HEK293 (cell line): ENCODE measurements around the gene ZNF564.

Source experiments
- CTCF ChIA-PET: fragments of 350-600 bp; formaldehyde crosslinking; extraction: SDS; loops from one replicate; lab custom pipeline; 2021; ENCODE audit warnings: antibody characterized with exemption; lab: Yijun Ruan, JAX
- POLR2A ChIA-PET: fragments of 300-600 bp; formaldehyde crosslinking; extraction: SDS; loops from one replicate; lab custom pipeline; 2020; ENCODE audit warnings: antibody characterized with exemption, inconsistent platforms; lab: Yijun Ruan, JAX
- H3K27ac ChIP-seq: fragments of 200-500 bp; sonication (Bioruptor generic); 2 replicates; pipeline ENCODE4 v1.5.1; 2014; ENCODE audit warnings: low read depth, low read length, control low read depth, inconsistent platforms; ENCODE audit errors: extremely low read depth
- H3K36me3 ChIP-seq, 2 experiments: fragments of 200-500 bp in 1 of 2; sonication (Bioruptor generic) in 1 of 2; 1 replicate in 1 of 2; 2 replicates in 1 of 2; pipeline ENCODE4 v1.5.1; 2014 to 2017; ENCODE audit warnings: inconsistent platforms in 2 of 2, low read length in 2 of 2; ENCODE audit not compliant: control insufficient read depth in 2 of 2, insufficient read depth in 1 of 2
- H3K4me1 ChIP-seq: fragments of 200-500 bp; sonication (Bioruptor generic); 2 replicates; pipeline ENCODE4 v1.5.1; 2014; ENCODE audit warnings: mild to moderate bottlenecking, low read length, inconsistent platforms; ENCODE audit not compliant: control insufficient read depth, insufficient read depth
- H3K4me3 ChIP-seq: 2 replicates; pipeline ENCODE4 v1.5.1; 2011; ENCODE audit warnings: low read depth, mild to moderate bottlenecking, control low read depth, low read length, moderate library complexity
- H3K9me3 ChIP-seq: fragments of 200-500 bp; sonication (Bioruptor generic); 2 replicates; pipeline ENCODE4 v1.5.1; 2014; ENCODE audit warnings: low read depth, low read length, inconsistent platforms; ENCODE audit not compliant: control insufficient read depth, insufficient read depth
- GFI1B ChIP-seq: fragments of 450-650 bp; formaldehyde crosslinking; IDR thresholded peaks from 2 replicates; pipeline ENCODE4 v1.5.1; 2016; ENCODE audit warnings: missing biosample characterization, missing genetic modification characterization
- GLIS1 ChIP-seq: fragments of 450-650 bp; formaldehyde crosslinking; IDR thresholded peaks from 2 replicates; pipeline ENCODE4 v1.5.1; 2016; ENCODE audit warnings: missing biosample characterization, missing genetic modification characterization
- SALL2 ChIP-seq: fragments of 450-650 bp; formaldehyde crosslinking; IDR thresholded peaks from 2 replicates; pipeline ENCODE4 v1.5.0; 2017; ENCODE audit warnings: missing biosample characterization, mild to moderate bottlenecking, missing genetic modification characterization, borderline replicate concordance
- ZBTB48 ChIP-seq: fragments of 450-650 bp; formaldehyde crosslinking; IDR thresholded peaks from 2 replicates; pipeline ENCODE4 v1.5.1; 2016; ENCODE audit warnings: missing biosample characterization, missing genetic modification characterization
- ZFHX2 ChIP-seq: fragments of 450-650 bp; formaldehyde crosslinking; conservative IDR thresholded peaks from 2 replicates; pipeline ENCODE4 v1.5.1; 2016; ENCODE audit warnings: missing biosample characterization, missing genetic modification characterization
- ZNF114 ChIP-seq: fragments of 450-650 bp; formaldehyde crosslinking; IDR thresholded peaks from 2 replicates; pipeline ENCODE4 v1.5.0; 2017; ENCODE audit warnings: missing biosample characterization, missing genetic modification characterization
- ZNF175 ChIP-seq: fragments of 450-650 bp; formaldehyde crosslinking; IDR thresholded peaks from 2 replicates; pipeline ENCODE4 v1.5.1; 2016; ENCODE audit warnings: missing biosample characterization, missing genetic modification characterization
- ZNF2 ChIP-seq: fragments of 450-650 bp; formaldehyde crosslinking; IDR thresholded peaks from 2 replicates; pipeline ENCODE4 v1.5.1; 2016; ENCODE audit warnings: missing biosample characterization, missing genetic modification characterization
- ZNF37A ChIP-seq: fragments of 450-650 bp; IDR thresholded peaks from 2 replicates; pipeline ENCODE4 v1.5.1; 2018; ENCODE audit warnings: missing biosample characterization, missing genetic modification characterization
- ZNF394 ChIP-seq: fragments of 450-650 bp; formaldehyde crosslinking; IDR thresholded peaks from 2 replicates; pipeline ENCODE4 v1.5.1; 2016; ENCODE audit warnings: missing biosample characterization, missing genetic modification characterization, mild to moderate bottlenecking, moderate library complexity, borderline replicate concordance
- ZNF433 ChIP-seq: fragments of 450-650 bp; formaldehyde crosslinking; IDR thresholded peaks from 2 replicates; pipeline ENCODE4 v1.5.1; 2016; ENCODE audit warnings: missing biosample characterization, missing genetic modification characterization, low read depth
- ZNF510 ChIP-seq: fragments of 450-650 bp; formaldehyde crosslinking; IDR thresholded peaks from 2 replicates; pipeline ENCODE4 v1.5.1; 2018; ENCODE audit warnings: mild to moderate bottlenecking, missing genetic modification characterization, missing biosample characterization; ENCODE audit not compliant: insufficient replicate concordance
- ZNF548 ChIP-seq: fragments of 450-650 bp; formaldehyde crosslinking; IDR thresholded peaks from 2 replicates; pipeline ENCODE4 v1.5.1; 2016; ENCODE audit warnings: missing biosample characterization, missing genetic modification characterization
- ZNF561 ChIP-seq: fragments of 450-650 bp; IDR thresholded peaks from 2 replicates; pipeline ENCODE4 v1.5.1; 2018; ENCODE audit warnings: missing biosample characterization, missing genetic modification characterization, borderline replicate concordance
- ZNF571 ChIP-seq: fragments of 450-650 bp; formaldehyde crosslinking; IDR thresholded peaks from 2 replicates; pipeline ENCODE4 v1.5.0; 2017; ENCODE audit warnings: missing biosample characterization, missing genetic modification characterization
- ZNF660 ChIP-seq: fragments of 450-650 bp; IDR thresholded peaks from 2 replicates; pipeline ENCODE4 v1.5.1; 2018; ENCODE audit warnings: missing biosample characterization, mild to moderate bottlenecking, missing genetic modification characterization
- ZNF701 ChIP-seq: fragments of 450-650 bp; formaldehyde crosslinking; IDR thresholded peaks from 2 replicates; pipeline ENCODE4 v1.5.1; 2016; ENCODE audit warnings: missing biosample characterization, missing genetic modification characterization
- ZNF837 ChIP-seq: fragments of 450-650 bp; formaldehyde crosslinking; IDR thresholded peaks from 2 replicates; pipeline ENCODE4 v1.5.1; 2016; ENCODE audit warnings: missing biosample characterization, missing genetic modification characterization
- TF ChIP-seq, protein P1 (sequence below): fragments of 450-650 bp; formaldehyde crosslinking; IDR thresholded peaks from 2 replicates; pipeline ENCODE4 v1.5.1; 2016; ENCODE audit warnings: missing biosample characterization, missing genetic modification characterization
- TF ChIP-seq, protein P2 (sequence below): fragments of 450-650 bp; formaldehyde crosslinking; IDR thresholded peaks from 2 replicates; pipeline ENCODE4 v1.5.1; 2016; ENCODE audit warnings: missing biosample characterization, missing genetic modification characterization, low read depth
- TF ChIP-seq, protein P3 (sequence below): fragments of 450-650 bp; formaldehyde crosslinking; IDR thresholded peaks from 2 replicates; pipeline ENCODE4 v1.5.1; 2017; ENCODE audit warnings: missing biosample characterization, missing genetic modification characterization
- TF ChIP-seq, protein P4 (sequence below): fragments of 450-650 bp; formaldehyde crosslinking; IDR thresholded peaks from 2 replicates; pipeline ENCODE4 v1.5.1; 2016; ENCODE audit warnings: missing biosample characterization, missing genetic modification characterization

Gene ZNF564

DNA sequence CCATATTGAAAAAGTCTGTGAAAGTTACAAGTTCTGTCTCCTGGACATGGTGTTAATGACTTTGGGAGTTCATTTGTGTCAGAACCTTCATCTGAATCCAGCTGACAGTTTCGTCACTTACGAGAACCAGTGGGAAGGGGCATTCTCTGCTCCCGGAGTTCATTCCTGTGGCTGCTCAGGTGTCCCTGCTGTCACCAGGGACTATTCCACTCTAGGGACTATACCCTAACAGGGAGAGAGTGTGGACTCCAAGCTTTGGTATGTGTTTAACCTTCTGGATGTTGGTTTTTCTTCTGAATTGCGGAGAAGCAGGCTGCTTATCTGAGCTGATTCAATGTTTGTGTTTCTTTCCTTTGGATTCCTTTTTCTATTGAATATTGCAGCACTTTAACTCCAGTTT is 54.2 kb downstream of the ZNF564 start:
- no peaks in the 10 kb centered on the region for H3K9me3 ChIP-seq
- ChIA-PET POLR2A (interaction anchor here (2.9 kb wide), 1 partner anchor 14 kb away, joined by 32 read pairs; the partner anchor contains the start of gene ZNF709), CTCF (interaction anchor here (0.6 to 1.0 kb wide), 3 partner anchors 56 to 859 kb away, joined by 3 to 5 read pairs (median 3); partner anchors contain the start of gene ZNF443)
- H3K27ac ChIP-seq: no peak overlapping the region
- H3K4me3 ChIP-seq: no peak overlapping the region
- no peaks in the 10 kb centered on the region for H3K36me3 ChIP-seq
- H3K4me1 ChIP-seq: no peaks in the 10 kb centered on the region
- TF ChIP-seq ZNF433 (no peak), ZNF660 (tag by site-specific recombination) (no peak), GLIS1 (tag by site-specific recombination) (no peak), ZNF571 (tag by site-specific recombination) (no peak), GFI1B (tag by site-specific recombination) (no peak)
- TF ChIP-seq, protein P1, sequence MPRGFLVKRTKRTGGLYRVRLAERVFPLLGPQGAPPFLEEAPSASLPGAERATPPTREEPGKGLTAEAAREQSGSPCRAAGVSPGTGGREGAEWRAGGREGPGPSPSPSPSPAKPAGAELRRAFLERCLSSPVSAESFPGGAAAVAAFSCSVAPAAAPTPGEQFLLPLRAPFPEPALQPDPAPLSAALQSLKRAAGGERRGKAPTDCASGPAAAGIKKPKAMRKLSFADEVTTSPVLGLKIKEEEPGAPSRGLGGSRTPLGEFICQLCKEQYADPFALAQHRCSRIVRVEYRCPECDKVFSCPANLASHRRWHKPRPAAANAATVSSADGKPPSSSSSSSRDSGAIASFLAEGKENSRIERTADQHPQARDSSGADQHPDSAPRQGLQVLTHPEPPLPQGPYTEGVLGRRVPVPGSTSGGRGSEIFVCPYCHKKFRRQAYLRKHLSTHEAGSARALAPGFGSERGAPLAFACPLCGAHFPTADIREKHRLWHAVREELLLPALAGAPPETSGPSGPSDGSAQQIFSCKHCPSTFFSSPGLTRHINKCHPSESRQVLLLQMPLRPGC (tag by site-specific recombination): no peak
- TF ChIP-seq, protein P2, sequence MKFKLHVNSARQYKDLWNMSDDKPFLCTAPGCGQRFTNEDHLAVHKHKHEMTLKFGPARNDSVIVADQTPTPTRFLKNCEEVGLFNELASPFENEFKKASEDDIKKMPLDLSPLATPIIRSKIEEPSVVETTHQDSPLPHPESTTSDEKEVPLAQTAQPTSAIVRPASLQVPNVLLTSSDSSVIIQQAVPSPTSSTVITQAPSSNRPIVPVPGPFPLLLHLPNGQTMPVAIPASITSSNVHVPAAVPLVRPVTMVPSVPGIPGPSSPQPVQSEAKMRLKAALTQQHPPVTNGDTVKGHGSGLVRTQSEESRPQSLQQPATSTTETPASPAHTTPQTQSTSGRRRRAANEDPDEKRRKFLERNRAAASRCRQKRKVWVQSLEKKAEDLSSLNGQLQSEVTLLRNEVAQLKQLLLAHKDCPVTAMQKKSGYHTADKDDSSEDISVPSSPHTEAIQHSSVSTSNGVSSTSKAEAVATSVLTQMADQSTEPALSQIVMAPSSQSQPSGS: no peak
- TF ChIP-seq, protein P3, sequence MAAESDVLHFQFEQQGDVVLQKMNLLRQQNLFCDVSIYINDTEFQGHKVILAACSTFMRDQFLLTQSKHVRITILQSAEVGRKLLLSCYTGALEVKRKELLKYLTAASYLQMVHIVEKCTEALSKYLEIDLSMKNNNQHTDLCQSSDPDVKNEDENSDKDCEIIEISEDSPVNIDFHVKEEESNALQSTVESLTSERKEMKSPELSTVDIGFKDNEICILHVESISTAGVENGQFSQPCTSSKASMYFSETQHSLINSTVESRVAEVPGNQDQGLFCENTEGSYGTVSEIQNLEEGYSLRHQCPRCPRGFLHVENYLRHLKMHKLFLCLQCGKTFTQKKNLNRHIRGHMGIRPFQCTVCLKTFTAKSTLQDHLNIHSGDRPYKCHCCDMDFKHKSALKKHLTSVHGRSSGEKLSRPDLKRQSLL (tag by site-specific recombination): no peak

DNA sequence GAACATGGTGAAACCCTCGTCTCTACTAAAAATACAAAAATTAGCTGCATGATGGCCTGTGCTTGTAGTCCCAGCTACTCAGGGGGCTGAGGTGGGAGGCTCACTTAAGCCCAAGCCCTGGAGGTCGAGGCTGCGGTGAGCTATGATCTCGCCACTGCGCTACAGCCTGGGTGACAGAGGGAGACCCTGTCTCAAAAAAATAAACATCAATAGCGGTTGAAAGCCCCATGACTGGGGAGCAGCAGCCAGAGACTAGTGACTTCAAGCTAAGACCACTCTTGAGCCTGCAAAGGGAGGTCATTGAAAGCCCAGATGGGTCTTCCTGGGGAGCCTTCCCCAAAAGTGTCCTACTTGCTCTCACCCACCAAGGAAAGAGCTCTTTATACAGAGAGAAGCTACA is 54.8 kb downstream of the ZNF564 start:
- ChIA-PET CTCF (interaction anchor here (0.9 to 1.7 kb wide), 3 partner anchors 33 to 163 kb away, joined by 3 to 4 read pairs (median 4); partner anchors contain the start of genes ZNF443 and ZNF563), POLR2A (interaction anchor here (1.7 to 2.9 kb wide), 2 partner anchors 10 to 13 kb away, joined by 4 to 32 read pairs; partner anchors contain the start of gene ZNF709)
- Histone ChIP-seq H3K36me3 (no peaks in the 10 kb centered on the region), H3K4me3 (no peak overlapping the region), H3K27ac (no peak overlapping the region), H3K4me1 (no peaks in the 10 kb centered on the region), H3K9me3 (no peaks in the 10 kb centered on the region)
- TF ChIP-seq ZNF37A (tag by site-specific recombination): no peak
- no peak for TF ChIP-seq SALL2 (tag by site-specific recombination)

DNA sequence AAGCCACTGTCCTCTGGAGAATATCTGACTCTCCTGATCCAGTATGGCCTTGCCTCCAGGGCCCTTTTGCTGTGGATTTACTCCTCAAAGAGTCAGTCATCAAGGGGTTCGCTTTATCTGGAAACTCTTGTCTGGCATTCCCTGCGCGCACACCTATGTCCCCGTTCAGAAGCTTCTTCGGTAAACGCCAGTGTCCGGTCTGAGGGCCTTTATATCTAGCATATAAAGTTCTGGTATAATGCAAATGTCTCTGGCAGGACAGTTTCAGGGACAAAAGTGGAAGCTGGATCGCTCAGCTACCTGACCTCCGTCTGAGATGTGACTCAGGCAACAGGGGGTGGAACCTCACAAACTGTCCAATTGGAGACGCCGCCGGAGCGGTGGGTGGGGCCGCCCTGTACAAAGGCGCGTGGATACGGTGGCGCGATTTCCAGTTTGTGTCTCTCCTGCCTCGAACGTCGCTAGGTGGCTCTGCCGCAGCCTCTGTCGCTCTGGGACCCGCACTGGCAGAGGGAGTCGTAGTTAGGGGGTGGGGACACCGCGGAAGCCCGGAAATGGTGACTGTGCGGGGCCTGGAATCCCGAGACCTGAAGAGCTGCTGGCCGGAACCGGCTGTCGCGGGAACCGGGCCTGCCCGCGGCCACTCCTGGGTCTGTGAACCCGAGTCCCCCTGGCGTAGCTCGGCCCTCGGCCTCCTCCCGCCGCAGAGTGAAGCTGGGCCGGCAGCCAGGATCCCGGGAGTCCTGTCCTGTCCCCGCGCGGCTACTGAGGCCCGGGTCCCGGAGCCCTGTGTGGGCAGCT is 56.1 kb downstream of the ZNF564 start:
- H3K27ac ChIP-seq: peak overlapping the region; percentile 65
- CTCF ChIA-PET: interaction anchor here (0.6 to 1.7 kb wide), 11 partner anchors 15 to 575 kb away, joined by 3 to 4 read pairs (median 4); partner anchors contain the start of gene ZNF563
- H3K9me3 ChIP-seq: no peaks in the 10 kb centered on the region
- no peaks in the 10 kb centered on the region for H3K36me3 ChIP-seq
- H3K4me1 ChIP-seq: no peaks in the 10 kb centered on the region
- peak overlapping the region; percentile 65 for H3K4me3 ChIP-seq
- POLR2A ChIA-PET: interaction anchor here (0.6 to 2.9 kb wide), 21 partner anchors 9 to 1052 kb away, joined by 3 to 32 read pairs (median 5); partner anchors contain the start of genes ZNF44, ZNF442, ZNF443 and ZNF490
- peak; percentile 97 for TF ChIP-seq ZNF2
- TF ChIP-seq, protein P4, sequence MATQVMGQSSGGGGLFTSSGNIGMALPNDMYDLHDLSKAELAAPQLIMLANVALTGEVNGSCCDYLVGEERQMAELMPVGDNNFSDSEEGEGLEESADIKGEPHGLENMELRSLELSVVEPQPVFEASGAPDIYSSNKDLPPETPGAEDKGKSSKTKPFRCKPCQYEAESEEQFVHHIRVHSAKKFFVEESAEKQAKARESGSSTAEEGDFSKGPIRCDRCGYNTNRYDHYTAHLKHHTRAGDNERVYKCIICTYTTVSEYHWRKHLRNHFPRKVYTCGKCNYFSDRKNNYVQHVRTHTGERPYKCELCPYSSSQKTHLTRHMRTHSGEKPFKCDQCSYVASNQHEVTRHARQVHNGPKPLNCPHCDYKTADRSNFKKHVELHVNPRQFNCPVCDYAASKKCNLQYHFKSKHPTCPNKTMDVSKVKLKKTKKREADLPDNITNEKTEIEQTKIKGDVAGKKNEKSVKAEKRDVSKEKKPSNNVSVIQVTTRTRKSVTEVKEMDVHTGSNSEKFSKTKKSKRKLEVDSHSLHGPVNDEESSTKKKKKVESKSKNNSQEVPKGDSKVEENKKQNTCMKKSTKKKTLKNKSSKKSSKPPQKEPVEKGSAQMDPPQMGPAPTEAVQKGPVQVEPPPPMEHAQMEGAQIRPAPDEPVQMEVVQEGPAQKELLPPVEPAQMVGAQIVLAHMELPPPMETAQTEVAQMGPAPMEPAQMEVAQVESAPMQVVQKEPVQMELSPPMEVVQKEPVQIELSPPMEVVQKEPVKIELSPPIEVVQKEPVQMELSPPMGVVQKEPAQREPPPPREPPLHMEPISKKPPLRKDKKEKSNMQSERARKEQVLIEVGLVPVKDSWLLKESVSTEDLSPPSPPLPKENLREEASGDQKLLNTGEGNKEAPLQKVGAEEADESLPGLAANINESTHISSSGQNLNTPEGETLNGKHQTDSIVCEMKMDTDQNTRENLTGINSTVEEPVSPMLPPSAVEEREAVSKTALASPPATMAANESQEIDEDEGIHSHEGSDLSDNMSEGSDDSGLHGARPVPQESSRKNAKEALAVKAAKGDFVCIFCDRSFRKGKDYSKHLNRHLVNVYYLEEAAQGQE (tag by site-specific recombination): no peak; the same call in none of the 2 replicates
- TF ChIP-seq ZBTB48 (tag by site-specific recombination): peak; percentile 46; the same call in 1 of the 2 replicates
- TF ChIP-seq ZNF548 (tag by site-specific recombination): no peak
- TF ChIP-seq ZNF561: peak; percentile 66; the same call in 1 of the 2 replicates
- no peak for TF ChIP-seq ZNF433
- no peak for TF ChIP-seq ZFHX2 (tag by site-specific recombination)
- peak; percentile 71; the same call in 1 of the 2 replicates for TF ChIP-seq ZNF394 (tag by site-specific recombination)
- no peak for TF ChIP-seq ZNF114 (tag by site-specific recombination)
- TF ChIP-seq ZNF175 (tag by site-specific recombination): no peak
- TF ChIP-seq ZNF837 (tag by site-specific recombination): no peak
- no peak for TF ChIP-seq ZNF510 (tag by site-specific recombination)
- TF ChIP-seq ZNF701 (tag by site-specific recombination): no peak
